ENCODE results near the gene ULK1.

GRCh38 chr12:131965073-131965472 lies 70.7 kb downstream of the ULK1 start:
- TF ChIP-seq CTCF (IDR thresholded peaks at IDR 0.05; ENCODE audit: low read depth, low read length, poor library complexity, severe bottlenecking) (no peak), EZH2phosphoT487 (IDR thresholded peaks at IDR 0.05; ENCODE audit: borderline replicate concordance, low read length) (no peak)
